Right atrium auricular region (tissue), 2 donors: ENCODE data around the gene CST5. TPM values are rescaled to one million over a fixed set of nuclear protein-coding genes. Genes with fewer than 3 reads are reported as not detected.
"Not testable (repeated sequence)": the region's sequence is repeated elsewhere in the genome, so short reads cannot be mapped to it uniquely, and the experiment has no call there.

Experiments
- DNase-seq: peaks from one replicate; pipeline ENCODE4 v3.0.0-alpha.2; 2019; ENCODE audit warnings: low spot score
- H3K27ac ChIP-seq, 2 donors: fragments of 200-600 bp; sonication (generic); 1 replicate in 1 of 2; 2 replicates in 1 of 2; pipeline ENCODE4 v1.5.1; 2016 to 2019
- H3K27me3 ChIP-seq, 2 donors: fragments of 200-600 bp; sonication (generic); one replicate each; pipeline versions ENCODE4 v1.5.1 to v1.6.0; 2017 to 2019
- H3K36me3 ChIP-seq: fragments of 200-600 bp; sonication (generic); one replicate; pipeline ENCODE4 v1.5.1; 2016
- H3K4me1 ChIP-seq, 2 donors: fragments of 200-600 bp; sonication (generic); one replicate each; pipeline versions ENCODE4 v1.5.1 to v1.6.0; 2017 to 2019
- H3K4me3 ChIP-seq, 2 donors: fragments of 200-600 bp; sonication (generic); 1 replicate in 1 of 2; 2 replicates in 1 of 2; pipeline ENCODE4 v1.5.1; 2017 to 2019; ENCODE audit warnings: mild to moderate bottlenecking in 1 of 2, moderate library complexity in 1 of 2
- H3K9me3 ChIP-seq, 2 donors: fragments of 200-600 bp; sonication (generic); one replicate each; pipeline ENCODE4 v1.5.1; 2019
- CTCF ChIP-seq, 2 donors: fragments of 200-600 bp; sonication (generic); IDR thresholded peaks; one replicate each; pipeline ENCODE4 v1.5.1; 2019; ENCODE audit warnings: antibody characterized with exemption in 2 of 2
- total RNA-seq, 2 donors: library from RNA; depleted of rRNA; stranded (reverse); fragments of >200 nt; gene quantifications; one replicate each; pipeline ENCODE4 v1.1.0, GENCODE V29; 2016

The CST5 gene
- total RNA-seq, 2 donors from 2014 or later, result not detected

GRCh38 chr20:23870461-23870860 lies 9.1 kb downstream of the CST5 start:
- Histone ChIP-seq H3K27me3 (peaks cover 0 to 3% of the 10 kb centered on the region in 2 donors), H3K4me3 (no peak overlapping the region), H3K4me1 (no peaks in the 10 kb centered on the region), H3K27ac (no peak overlapping the region), H3K9me3 (no peaks in the 10 kb centered on the region), H3K36me3 (no peaks in the 10 kb centered on the region)
- TF ChIP-seq CTCF (IDR thresholded peaks at IDR 0.05), result no peak
- DNase-seq, result no peak

- H3K9me3 ChIP-seq, result no peaks in the 10 kb centered on the region
- DNase-seq, result no peak
- no peak overlapping the region for H3K4me3 ChIP-seq
- H3K36me3 ChIP-seq, result no peaks in the 10 kb centered on the region
- peaks cover 0 to 3% of the 10 kb centered on the region in 2 donors for H3K27me3 ChIP-seq
- H3K27ac ChIP-seq, result no peak overlapping the region
- H3K4me1 ChIP-seq, result no peaks in the 10 kb centered on the region
- no peak for TF ChIP-seq CTCF (IDR thresholded peaks at IDR 0.05)
Measured at GRCh38 chr20:23869520-23869919, 10.0 kb downstream of the CST5 start.

- Histone ChIP-seq H3K4me1 (no peaks in the 10 kb centered on the region), H3K36me3 (no peaks in the 10 kb centered on the region), H3K4me3 (no peak overlapping the region), H3K27me3 (peaks cover 0 to 3% of the 10 kb centered on the region in 2 donors), H3K27ac (no peak overlapping the region), H3K9me3 (peaks cover 0 to 1% of the 10 kb centered on the region in 2 donors)
- no peak for DNase-seq
- no peak for TF ChIP-seq CTCF (IDR thresholded peaks at IDR 0.05)
Measured at GRCh38 chr20:23868321-23868720, 11.2 kb downstream of the CST5 start.

- Histone ChIP-seq H3K4me1 (no peaks in the 10 kb centered on the region), H3K27me3 (peaks cover 0 to 3% of the 10 kb centered on the region in 2 donors), H3K27ac (no peak overlapping the region), H3K36me3 (no peaks in the 10 kb centered on the region), H3K4me3 (no peak overlapping the region), H3K9me3 (peaks cover 0 to 7% of the 10 kb centered on the region in 2 donors)
- TF ChIP-seq CTCF (IDR thresholded peaks at IDR 0.05), result no peak
- DNase-seq, result no peak
Measured at GRCh38 chr20:23867152-23867776, 12.3 kb downstream of the CST5 start.

- not testable (repeated sequence) for H3K27me3 ChIP-seq, H3K4me3 ChIP-seq, DNase-seq, H3K36me3 ChIP-seq, H3K27ac ChIP-seq, H3K4me1 ChIP-seq, H3K9me3 ChIP-seq
Measured at GRCh38 chr20:23860771-23861170, 18.8 kb downstream of the CST5 start.

- Histone ChIP-seq H3K4me3 (no peak overlapping the region), H3K27ac (no peak overlapping the region), H3K27me3 (no peaks in the 10 kb centered on the region), H3K9me3 (peaks cover 0 to 4% of the 10 kb centered on the region in 2 donors), H3K36me3 (no peaks in the 10 kb centered on the region), H3K4me1 (no peaks in the 10 kb centered on the region)
- TF ChIP-seq CTCF (IDR thresholded peaks at IDR 0.05), result no peak
- no peak for DNase-seq
Measured at GRCh38 chr20:23857962-23858595, 21.5 kb downstream of the CST5 start.
